Glomerular endothelial cell (primary cell): Measurements from ENCODE around the gene LYRM1. TPM values are rescaled to one million over a fixed set of nuclear protein-coding genes. Genes with fewer than 3 reads are reported as not detected.
"Not testable (repeated sequence)": the region's sequence is repeated elsewhere in the genome, so short reads cannot be mapped to it uniquely, and the experiment has no call there.

Experiments used
- DNase-seq: peaks from one replicate; pipeline ENCODE4 v3.0.0-alpha.2; 2011; ENCODE audit warnings: low read depth, low spot score; ENCODE audit errors: extremely low read depth
- total RNA-seq: library from RNA; depleted of rRNA; stranded (reverse); fragments of >200 nt; gene quantifications from 2 replicates; pipeline ENCODE4 v1.2.3, GENCODE V29; 2015

The LYRM1 gene
- total RNA-seq, 1 donor from 2014 or later: 40.8 TPM

DNA sequence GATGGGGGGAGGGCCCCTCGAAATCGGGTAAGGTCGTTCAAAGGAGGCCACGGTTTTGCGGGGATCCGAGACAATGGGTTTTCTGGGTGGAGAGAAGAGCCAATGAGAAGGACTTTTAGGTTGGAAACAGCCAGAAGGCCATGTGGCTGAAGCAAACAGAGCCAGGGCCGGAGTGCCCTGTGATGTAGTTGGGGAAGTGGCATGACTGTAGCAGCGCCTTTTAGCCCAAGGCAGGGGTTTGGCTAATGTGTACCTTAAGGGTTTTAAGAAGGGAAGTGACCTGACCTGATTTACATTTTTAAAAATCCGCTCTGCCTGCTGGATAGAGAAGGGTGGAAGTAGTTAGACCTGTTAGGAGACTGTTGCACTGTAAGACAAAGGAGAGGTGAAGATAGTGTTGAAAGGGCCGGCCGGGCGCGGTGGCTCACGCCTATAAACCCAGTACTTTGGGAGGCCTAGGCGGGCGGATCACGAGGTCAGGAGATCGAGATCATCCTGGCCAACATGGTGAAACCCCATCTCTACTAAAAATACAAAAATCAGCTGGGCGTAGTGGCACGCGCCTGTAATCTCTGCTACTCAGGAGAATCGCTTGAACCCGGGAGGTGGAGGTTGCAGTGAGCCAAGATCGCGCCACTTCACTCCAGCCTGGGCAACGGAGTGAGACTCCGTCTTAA is 1.0 kb downstream of the LYRM1 start:
- no peak for DNase-seq

DNA sequence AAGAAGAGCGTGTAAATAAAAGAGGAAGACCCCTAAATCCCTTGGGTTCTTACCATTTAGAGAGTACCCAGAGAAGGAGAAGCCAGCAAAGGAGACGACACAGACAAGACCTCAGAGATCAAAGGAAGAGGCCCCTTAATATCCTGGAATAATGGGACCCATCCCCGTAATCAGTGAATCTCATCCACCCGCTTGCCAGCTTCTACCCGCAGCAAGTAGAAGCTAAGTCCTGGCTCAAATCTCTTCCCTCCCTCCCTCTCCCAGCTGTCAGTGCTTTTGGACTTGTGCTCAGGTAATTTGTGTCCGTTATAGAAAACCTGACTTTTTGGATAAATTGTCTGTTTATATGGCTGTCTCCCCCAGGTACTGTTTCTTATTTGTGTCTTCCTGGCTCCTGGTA is 1.9 kb downstream of the LYRM1 start:
- no peak for DNase-seq

DNA sequence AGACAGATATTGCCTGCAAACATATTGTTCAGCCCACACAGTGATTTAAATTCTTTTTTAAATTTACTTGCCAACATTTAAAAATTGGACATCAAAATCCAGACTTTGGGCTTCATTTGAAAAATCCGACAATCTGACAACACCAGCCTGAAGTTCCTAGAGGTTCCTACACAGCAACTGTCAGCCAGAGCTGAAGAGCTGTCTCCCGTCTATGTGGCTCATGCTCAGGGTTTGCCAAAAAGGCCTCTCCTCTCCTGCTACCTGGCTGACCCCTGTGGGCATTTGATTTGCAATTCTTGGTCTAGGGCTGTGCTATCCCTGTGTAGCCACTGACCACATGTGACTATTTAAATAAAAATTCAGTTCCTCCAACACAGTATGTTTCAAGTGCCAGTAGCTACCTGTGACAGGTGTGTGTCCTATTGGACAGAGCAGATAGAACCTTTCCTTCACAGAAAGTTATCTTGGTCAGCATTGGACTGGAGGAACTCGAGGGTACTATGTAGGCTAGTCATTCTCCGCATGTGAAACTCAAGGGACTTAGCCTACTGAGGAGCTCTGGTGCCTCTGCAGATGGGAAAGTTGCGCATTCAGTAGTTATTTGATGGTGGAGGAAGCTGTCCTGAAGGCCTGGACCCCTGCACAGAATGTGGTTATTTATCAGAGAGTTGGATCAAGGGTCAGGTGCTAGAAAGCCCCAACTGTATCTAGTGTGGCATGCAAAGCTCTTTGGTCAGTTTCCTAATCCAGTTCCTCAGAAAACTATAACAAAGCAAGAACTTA is 2.7 kb downstream of the LYRM1 start:
- no peak for DNase-seq

GRCh38 chr16:20903899-20904506 is 3.4 kb downstream of the LYRM1 start:
- no peak for DNase-seq

- peak; percentile 95 for DNase-seq
Observed at GRCh38 chr16:20904507-20905081, 4.0 kb downstream of the LYRM1 start.

GRCh38 chr16:20905576-20905975 is 5.0 kb downstream of the LYRM1 start:
- no peak for DNase-seq

DNA sequence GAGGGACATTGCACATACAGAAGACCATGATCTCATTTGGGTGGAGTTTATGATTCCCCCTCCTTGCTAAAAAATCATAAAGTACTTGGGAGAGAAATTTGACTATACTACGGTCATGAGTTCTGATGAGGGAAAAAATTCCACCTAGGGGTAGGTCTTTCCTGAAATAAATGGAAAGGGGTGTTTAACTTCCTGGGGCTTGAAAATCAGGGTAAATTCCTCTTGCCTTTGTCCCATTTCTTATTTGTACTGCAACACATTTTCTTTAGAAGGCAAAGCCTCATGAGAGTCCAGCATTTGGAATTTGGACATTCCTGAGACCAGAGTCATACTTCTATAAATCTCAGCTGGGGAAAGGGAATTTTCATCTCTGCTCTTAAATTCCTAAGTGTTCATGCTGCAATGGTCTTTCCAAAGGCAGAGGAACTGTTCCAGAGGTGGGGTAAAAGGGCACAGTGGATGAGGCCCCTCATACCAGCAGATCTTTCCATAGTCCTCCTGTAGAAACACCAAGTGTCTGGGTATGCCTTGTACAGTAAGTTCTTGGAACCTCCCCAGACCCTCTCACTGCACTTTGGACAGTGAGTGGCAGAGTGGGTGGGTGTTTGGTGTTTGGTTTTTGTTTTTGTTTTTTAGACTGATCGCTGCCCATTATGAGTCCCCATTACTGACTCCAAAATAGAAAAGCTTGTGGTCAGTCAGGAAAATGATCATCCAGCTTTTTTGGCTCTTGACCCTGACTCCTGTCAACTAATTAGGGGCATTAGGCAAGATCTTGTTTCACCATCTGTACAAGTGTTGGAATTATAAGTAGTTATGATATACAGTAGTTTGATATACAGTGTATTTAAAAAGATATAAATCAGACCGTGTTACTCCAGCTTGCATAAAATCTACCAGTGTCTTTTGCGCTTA is 6.0 kb downstream of the LYRM1 start:
- DNase-seq: peak; percentile 84

DNA sequence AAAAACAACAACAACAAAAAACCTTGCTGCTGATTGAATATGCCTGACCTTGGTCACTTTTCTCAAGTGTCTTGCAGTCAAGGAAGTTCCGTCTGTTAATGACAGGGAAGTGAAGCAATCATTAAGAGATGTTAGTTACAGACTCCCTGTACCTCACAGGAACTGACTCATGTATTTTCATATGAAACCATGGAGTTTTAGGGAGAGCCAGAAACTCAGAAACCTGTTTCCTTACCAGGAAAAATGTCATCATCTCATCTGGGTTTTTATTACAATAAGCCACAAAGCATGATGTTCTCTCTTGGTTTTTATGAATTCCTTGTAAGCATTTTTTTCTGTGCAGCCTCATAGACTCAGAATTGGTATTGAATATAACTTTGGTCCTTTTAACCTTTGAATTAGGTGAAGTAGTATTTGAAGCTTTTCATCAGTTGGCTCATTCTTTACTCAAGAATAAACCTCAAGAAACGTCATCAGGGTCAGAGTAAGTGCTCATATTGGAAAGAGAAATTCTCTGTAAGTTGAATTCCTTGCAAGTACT is 10.3 kb downstream of the LYRM1 start:
- DNase-seq: peak; percentile 95

- DNase-seq: no peak
Observed at GRCh38 chr16:20911361-20911760, 10.8 kb downstream of the LYRM1 start.

GRCh38 chr16:20916289-20916688 is 15.7 kb downstream of the LYRM1 start:
- no peak for DNase-seq

GRCh38 chr16:20916942-20917341 is 16.4 kb downstream of the LYRM1 start:
- no peak for DNase-seq

DNA sequence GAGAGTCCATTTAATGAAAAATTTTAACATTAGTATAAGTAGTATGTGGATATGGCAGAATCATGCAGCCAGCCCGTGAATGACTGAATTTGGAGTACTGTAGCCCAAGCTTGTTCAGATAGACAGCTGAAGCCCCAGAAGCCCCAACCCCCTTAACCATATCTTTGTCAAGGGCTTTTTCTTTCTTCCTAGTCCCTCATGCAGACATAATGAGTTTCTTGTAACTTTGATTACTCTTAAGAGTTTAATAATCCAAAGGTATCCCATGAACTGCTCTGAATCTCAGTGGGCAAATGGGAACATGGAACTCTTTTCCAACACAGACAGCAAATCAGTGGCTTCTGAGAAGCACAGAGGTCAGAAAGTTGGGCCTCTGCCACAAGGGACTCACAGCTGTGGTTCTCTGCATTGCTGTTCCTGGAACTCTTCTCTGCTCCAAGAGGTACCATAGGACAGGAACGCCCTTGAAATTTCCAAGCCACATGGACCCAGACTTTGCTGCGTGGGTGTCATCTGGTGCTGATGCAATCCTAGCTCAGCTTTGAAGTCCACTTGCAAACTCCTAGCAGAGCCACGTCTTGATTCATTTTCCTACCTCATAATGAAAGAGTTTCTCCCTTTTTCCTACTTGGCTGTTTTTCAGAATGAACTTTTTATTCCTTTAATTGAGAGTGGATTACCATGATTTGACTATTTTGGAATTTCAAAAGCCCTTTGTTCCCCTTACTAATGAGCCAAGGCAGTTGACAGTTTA is 18.1 kb downstream of the LYRM1 start:
- DNase-seq: no peak

DNA sequence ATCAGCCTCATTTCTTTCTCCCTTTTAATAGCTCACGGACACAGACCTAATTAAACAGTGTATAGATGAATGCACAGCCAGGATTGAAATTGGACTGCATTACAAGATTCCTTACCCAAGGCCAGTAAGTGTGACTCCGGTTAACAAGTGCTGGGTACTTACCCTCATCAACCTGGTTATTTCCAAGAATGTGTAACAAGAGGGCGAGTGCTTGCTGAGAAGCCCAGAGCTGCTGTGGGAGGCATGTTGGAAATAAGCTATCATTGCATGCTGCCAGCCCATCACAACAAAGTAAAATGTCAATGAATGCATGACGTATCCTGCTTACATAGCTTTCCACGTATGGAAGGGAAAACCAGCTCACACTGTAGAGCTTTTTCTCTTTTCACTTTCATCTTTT is 19.5 kb downstream of the LYRM1 start:
- no peak for DNase-seq

DNA sequence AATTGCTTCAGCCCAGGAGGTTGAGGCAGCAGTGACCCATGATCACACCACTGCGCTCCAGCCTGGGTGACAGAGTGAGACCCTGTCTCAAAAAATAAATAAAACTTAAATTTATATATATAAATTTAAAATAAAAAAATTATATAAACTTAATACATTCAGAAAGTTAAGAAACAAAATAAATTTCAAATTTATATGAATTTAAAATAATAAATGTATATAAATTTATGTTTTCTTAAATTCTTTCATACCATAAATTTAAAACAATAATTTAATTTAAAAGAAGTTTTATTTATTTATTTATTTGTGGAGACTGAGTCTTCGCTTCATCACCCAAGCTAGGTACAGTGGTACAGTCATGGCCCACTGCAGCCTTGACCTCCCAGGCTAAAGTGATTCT is 20.2 kb downstream of the LYRM1 start:
- DNase-seq: no peak

GRCh38 chr16:20923876-20924275 is 23.3 kb downstream of the LYRM1 start:
- DNase-seq: no peak

- DNase-seq: no peak
Observed at GRCh38 chr16:20925751-20926150, 25.2 kb downstream of the LYRM1 start.

GRCh38 chr16:20928774-20929411 is 28.3 kb downstream of the LYRM1 start:
- no peak for DNase-seq

DNA sequence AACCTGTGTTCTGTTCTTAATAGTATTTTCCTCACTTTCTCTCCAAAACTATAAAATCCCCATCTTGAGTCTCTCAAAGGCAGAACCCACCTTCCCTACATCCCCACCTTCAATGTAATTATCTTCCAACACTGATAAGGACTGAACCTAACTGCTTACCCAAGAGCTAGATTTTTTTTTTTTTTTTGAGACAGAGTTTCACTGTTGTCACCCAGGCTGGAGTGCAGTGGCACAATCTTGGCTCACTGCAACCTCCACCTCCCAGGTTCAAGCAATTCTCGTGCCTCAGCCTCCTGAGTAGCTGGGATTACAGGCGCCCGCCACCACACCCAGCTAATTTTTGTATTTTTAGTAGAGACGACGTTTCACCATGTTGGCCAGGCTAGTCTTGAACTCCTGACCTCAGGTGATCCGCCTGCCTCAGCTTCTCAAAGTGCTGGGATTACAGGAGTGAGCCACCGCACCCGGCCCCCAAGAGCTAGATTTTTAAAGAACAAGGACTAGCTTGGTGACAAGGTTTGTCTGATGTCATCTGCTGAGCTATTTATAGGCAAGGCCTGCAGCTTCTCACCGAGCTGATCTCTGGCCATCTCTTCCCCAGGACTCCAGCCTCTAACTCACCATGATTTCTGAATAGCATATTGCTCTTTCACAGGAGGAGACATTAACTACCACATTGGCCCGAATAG is 29.2 kb downstream of the LYRM1 start:
- not testable (repeated sequence) for DNase-seq

DNA sequence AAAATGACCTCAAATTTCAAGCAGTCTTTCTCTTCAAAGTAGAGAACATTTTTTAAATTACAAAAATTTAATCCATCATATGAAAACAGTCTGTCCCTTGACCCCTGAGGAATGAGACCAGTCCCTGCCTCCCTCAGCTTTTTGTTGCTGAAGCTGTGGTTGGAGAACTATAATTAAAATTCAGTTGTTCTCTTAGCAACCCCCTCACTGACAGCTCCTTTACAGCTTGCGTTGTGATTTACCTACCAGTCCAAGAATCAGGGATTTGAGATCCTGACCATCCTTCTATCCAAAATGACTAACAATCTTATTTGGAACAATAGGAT is 29.8 kb downstream of the LYRM1 start:
- no peak for DNase-seq
